GM19438 (cell line): Measurements from ENCODE around the gene COL20A1.
"Not testable (repeated sequence)": the region's sequence is repeated elsewhere in the genome, so short reads cannot be mapped to it uniquely, and the experiment has no call there.

Experiments used
- ATAC-seq: cut with Tn5 transposase; IDR thresholded peaks from one replicate; pipeline ENCODE4 v1.9.1; 2021; ENCODE audit warnings: low read depth; ENCODE audit not compliant: unreplicated experiment

Gene COL20A1

DNA sequence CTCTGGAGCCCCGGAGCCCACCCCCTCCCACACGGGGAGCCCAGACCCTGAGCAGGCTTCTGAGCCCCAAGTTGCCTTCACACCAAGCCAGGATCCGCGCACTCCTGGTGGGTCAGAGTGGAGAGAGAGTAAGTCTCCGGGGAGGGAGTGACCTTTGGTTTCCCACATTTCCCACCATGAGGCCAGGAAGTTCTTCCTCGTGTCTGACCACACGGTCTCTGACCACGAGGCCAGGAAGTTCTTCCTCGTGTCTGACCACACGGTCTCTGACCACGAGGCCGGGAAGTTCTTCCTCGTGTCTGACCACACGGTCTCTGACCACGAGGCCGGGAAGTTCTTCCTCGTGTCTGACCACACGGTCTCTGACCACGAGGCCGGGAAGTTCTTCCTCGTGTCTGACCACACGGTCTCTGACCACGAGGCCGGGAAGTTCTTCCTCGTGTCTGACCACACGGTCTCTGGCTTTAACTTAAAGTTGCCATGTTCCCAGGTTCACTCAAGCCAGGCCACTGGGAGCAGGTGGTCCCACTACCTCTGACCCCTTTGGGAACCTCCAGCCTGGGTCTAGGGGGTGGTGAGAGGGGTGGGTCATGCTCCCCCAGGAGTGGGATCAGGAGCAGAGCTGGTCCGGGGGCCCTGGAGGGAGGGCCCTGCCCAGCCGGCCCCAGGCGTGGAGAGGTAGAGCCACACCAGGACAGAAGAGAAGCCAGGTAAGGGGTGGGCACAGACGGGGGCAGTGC is 13.1 kb downstream of the COL20A1 start:
- ATAC-seq = not testable (repeated sequence)

DNA sequence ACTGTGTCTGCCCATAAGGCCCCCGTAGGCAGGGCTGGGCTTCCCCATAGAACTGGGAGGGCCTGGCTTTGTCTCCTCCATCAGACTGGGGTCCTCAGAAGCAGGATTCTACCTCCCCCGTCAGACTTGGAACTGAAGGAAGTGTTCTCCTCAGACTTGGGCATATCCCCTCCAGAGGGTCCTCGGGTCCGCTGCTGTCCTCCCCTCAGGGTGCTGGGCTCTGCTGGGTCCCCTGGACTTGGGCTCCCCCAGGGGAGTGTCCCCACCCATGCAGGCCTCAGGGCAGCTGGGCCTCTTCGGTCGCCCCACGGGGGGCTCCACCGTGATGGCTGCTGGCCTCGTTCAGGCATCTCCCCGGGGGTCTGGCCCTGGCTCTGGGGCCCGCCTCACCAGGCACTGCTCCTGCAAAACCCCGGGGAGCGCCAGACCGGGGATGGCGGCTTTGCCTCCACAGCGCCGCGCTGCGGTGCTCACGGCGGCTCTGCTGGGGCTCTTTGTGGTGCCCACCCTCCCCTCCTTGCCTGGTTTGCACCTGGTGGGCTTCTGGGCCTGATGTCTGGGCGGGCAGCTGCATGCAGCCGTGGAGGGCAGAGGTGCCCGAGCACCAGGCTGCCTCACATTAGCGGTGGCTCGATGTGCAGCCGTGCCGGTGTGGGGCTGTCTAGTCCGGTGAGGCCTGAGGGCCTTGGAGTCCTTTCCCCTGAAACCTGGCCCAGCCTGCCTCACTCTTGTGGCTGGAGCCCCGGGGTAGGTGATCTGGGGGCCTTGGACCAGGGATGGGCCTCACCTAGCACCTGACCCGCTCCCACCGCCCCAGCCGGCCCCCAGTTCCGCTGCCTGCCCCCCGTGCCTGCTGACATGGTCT is 13.9 kb downstream of the COL20A1 start:
- no peak for ATAC-seq

DNA sequence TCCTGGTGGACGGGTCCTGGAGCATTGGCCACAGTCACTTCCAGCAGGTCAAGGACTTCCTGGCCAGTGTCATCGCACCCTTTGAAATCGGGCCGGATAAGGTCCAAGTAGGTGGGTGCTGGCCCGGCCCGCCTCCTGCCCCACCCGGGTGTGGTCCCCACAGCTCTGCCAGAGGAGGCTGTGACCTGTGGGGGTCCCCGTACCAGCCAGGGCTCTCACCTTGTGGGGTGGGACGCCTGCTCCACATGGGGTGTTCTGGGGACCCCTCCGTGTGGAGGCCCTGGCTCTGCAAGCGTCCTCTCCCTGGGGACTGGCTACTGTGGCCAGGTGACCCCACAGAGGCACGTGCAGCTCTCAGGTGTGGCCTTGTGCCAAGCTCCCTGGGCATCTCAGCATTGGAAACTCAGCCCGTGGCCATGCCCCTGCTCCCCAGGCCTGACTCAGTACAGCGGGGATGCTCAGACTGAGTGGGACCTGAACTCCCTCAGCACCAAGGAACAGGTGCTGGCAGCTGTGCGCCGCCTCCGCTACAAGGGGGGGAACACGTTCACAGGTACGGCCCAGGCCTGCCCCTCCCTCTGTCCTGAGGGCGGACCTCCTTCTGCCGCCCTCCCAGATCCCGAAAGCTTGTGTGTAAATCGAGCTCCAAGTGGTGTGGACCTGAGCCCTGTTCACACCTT is 14.7 kb downstream of the COL20A1 start:
- no peak for ATAC-seq

DNA sequence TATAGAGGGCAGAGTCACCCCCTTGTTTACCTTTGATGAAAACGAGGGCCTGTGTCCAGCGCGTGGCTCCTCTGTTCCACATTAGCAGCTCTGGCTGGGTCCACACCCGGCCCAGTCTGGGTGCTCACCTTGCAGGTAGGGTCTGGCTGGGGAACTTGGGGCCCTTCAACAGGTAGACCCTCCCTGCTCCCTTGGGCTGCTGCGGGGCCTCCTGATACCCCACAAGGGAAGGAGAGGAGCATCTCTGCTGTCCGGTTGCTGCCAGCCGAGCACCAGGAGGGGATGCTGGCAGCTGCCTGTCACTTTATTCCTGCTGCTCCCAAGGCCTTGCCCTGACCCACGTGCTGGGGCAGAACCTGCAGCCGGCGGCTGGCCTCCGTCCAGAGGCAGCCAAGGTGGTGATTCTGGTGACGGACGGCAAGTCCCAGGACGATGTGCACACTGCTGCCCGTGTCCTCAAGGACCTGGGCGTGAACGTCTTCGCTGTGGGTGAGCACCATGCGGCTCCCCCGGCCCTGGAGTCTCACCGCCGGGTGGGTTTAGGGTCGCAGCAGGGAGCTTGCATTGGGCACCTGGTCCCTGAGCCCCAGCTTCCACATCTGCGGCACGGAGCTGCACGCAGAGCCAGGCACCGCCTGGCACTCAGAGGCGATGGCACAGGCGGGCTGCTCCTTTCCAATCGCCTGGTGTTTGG is 15.4 kb downstream of the COL20A1 start:
- ATAC-seq = no peak

DNA sequence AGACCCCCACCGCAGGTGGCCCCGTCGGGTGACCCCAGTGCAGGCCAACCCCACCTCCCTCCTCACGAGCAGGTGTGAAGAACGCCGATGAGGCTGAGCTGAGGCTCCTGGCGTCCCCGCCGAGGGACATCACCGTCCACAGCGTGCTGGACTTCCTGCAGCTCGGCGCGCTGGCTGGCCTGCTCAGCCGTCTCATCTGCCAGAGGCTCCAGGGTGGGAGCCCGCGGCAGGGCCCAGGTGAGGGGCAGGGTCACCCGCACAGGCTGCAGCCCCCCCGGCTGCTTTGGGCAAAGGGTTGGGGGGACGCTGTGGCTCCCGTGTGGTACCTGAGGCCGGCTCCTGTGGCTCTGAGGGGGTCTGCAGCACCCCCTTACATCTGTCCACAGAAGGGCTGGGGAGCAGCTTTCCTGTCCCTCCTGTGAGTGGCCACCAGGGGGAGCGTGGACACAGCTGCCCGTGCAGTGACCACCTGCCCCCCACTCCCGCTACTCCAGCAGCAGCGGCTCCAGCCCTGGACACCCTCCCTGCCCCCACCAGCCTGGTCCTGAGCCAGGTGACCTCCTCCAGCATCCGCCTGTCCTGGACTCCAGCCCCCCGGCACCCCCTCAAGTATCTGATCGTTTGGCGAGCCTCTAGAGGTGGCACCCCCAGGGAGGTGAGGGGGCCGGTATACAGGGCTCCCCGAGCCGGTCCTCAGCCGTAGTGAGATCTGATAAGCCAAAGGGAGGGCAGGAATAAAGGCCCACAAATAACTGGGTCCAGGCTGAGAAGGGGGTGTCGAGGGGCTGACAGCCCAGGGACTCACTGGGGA is 16.5 kb downstream of the COL20A1 start:
- no peak for ATAC-seq

DNA sequence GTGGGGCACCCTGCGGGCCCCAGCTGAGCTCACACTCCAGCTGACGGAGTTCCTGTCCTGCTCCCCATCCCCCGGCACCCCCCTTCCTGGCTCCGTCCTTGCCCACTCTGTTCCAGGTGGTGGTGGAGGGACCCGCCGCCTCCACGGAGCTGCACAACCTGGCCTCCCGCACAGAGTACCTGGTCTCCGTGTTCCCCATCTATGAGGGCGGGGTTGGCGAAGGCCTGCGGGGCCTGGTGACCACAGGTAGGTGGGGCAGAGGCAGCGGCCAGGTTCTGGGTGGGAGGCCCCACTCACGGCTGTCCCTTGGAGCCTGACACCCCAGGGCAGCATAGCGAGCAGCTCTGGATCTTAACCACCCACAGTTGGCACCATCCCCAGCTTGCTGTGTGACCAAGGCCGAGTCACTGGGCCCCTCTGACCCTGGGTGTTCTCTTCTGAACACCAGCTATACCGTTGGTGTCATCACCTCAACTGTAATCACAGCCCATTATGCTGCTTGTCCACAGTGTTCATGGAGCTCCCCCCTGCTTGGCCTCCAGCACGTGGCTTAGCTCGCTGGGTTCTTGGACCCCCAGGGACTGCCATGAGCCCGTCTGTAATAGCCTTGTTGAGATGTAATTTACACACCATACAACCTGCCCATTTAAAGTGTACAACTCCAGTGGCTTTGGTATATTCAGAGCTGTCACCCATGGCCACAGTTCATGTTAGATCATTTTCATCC is 17.4 kb downstream of the COL20A1 start:
- ATAC-seq = no peak

DNA sequence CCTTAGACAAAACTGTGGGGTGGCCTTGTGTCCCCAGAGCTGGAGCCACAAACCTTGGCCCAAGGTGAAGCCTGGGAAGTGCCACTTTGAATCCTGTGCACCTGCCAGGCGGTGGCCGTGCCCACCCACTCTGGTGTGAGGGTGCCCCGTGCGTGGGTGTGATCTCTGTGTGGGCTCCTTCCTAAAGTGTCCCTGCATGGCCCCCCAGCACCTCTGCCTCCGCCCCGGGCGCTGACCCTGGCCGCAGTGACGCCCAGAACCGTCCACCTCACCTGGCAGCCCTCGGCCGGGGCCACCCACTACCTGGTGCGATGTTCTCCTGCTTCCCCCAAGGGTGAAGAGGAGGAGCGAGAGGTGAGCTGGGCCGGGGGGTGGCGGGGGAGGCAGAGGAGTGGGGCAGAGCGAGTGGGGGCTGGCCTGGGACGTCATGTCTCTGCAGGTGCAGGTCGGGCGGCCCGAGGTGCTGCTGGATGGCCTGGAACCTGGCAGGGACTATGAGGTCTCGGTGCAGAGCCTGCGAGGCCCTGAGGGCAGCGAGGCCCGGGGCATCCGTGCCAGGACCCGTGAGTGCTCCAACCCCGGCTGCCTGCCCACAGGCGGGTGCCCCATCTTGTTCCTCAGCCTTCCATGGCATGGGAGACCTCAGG is 18.3 kb downstream of the COL20A1 start:
- no peak for ATAC-seq

DNA sequence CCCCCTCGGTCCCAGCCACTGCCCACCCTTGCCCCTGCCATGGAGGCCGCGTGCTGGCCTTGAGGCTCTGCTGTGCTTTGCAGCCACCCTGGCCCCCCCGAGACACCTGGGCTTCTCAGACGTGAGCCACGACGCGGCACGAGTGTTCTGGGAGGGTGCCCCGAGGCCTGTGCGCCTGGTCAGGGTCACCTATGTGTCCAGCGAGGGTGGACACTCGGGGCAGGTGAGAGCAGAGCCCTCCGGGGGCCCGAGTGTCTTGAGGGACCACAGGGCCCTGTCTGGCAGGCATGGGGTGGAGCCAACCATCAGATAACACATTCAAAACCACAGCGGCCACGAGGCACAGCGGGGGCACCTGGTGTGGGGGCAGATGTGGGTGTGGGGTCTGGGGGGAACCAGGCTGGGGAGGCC is 18.9 kb downstream of the COL20A1 start:
- ATAC-seq = no peak

DNA sequence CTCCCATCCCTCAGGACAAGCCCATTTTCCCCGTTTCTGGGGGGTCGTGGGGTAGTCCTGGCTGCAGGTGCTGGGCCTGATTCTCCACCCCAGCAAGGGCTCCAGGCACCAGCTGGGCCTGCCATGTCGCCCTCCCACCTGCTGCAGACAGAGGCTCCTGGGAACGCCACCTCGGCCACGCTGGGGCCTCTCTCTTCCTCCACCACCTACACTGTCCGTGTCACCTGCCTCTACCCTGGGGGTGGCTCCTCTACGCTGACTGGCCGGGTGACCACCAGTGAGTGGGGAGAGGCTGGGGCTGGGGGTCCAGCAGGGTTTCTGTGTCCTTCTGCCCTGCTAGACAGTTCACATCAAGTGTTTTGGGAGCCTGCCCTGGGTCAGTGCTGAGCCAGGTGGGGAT is 19.3 kb downstream of the COL20A1 start:
- no peak for ATAC-seq

DNA sequence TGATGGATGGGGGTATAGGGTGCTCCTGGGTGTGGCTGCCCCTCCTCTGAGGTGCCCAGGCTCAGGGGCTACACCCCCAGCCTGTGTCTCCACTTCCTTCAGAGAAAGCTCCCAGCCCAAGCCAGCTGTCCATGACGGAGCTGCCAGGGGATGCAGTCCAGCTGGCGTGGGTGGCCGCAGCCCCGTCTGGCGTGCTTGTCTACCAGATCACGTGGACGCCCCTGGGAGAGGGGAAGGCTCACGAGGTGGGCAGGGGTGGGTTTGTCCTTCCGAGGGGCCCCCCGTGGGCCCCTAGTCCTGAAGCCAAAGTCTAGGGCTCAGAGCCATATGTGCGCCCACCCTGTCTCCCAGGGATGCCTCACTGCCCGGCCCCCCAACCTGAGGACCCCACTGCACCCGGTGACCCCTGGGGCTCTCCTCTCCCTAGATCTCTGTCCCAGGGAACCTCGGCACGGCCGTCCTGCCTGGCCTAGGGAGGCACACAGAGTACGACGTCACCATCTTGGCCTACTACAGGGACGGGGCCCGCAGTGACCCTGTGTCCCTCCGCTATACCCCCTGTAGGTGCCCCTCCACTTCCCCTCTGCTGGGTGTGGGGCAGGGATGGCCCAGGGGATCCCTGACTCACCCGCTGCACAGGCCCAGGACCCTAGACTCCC is 19.8 kb downstream of the COL20A1 start:
- no peak for ATAC-seq

DNA sequence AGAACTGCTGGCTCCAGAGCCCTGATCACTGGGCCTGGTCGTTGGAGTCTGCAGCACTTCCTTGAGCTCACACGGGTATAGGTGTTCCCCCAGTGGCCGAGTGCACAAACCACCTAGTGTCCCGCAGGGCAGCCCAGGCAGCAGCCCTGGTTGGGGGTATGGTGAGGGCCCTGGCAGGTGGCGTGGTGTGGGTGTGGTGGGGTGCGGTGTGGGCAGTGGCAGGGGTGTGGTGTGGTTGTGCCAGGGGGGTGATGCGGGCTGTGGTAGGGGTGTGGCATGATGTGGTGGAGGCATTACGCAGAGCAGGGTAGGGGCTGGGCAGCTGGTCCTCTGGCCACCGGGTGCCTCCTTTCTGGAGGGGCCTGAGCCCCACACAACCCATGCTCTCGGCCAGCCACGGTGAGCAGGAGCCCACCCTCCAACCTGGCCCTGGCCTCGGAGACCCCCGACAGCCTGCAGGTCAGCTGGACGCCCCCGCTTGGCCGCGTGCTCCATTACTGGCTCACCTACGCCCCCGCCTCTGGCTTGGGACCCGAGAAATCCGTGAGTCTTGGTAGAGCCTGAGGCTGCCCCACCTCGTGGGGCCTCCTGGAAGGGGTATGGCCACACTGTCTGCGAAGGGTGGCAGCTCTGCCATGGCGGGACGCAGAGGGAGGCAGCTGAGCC is 20.5 kb downstream of the COL20A1 start:
- no peak for ATAC-seq

DNA sequence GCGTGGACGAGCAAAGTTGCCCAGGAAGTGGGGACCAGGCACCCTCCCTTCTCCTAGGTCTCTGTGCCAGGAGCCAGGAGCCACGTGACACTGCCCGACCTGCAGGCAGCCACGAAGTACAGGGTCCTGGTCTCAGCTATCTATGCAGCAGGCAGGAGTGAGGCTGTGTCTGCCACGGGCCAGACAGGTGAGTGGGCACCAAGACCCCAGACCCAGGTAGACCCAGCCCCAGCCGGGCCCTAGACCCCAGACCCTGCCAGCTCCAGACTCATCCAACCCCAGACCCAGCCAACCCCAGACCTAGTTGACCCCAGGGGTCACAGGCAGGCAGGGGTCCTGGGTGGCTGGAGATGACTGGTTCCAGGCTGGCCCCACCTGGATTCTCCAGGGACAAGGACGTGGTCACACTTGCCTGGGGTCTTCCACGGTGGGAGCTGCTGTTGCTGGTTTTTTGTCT is 21.1 kb downstream of the COL20A1 start:
- ATAC-seq = no peak

DNA sequence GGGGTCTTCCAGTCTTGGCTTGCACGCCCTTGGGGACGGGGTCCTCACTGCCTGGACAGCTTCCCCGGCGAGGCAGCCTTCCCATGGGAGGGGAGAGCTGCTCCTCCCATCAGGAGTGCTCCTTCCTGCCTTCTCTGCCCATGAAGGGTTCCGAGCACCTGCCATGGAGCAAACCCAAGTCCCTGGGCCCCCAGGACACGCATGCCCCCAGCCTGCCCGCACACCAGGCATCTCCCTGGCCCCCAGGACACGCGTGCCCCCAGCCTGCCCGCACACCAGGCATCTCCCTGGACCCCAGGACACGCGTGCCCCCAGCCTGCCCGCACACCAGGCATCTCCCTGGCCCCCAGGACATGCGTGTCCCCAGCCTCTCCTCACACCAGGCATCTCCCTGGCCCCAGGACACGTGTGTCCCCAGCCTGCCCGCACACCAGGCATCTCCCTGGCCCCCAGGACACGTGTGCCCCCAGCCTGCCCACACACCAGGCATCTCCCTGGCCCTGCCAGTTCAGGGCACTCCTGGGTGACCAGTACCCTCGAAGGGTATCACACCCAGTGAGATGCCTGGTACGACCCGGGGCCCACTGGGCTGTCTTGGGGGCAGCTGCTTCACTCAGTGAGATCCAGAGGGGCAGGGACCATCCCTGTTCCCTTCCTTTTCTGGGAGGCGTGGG is 21.7 kb downstream of the COL20A1 start:
- no peak for ATAC-seq

DNA sequence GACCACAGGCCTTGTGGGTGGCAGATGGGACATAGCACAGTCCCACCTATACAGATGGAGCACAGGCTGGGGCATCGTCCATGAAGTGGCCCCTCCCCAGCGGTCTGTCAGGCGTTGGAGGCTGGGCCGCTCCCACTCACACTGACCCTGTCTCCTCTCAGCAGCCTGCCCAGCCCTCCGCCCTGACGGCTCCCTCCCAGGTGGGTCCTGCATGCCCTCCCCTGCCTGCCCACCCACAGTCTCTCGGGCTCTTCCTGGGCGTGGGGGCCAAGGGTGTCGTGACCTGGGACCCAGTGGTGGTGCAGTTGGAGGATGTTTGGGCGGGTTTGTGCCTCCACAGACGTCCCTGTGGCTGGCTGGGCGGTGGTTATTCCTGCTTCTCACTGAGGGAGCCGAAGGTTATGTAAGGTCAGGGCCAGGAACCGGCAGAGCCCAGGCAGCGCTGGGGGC is 22.3 kb downstream of the COL20A1 start:
- no peak for ATAC-seq

DNA sequence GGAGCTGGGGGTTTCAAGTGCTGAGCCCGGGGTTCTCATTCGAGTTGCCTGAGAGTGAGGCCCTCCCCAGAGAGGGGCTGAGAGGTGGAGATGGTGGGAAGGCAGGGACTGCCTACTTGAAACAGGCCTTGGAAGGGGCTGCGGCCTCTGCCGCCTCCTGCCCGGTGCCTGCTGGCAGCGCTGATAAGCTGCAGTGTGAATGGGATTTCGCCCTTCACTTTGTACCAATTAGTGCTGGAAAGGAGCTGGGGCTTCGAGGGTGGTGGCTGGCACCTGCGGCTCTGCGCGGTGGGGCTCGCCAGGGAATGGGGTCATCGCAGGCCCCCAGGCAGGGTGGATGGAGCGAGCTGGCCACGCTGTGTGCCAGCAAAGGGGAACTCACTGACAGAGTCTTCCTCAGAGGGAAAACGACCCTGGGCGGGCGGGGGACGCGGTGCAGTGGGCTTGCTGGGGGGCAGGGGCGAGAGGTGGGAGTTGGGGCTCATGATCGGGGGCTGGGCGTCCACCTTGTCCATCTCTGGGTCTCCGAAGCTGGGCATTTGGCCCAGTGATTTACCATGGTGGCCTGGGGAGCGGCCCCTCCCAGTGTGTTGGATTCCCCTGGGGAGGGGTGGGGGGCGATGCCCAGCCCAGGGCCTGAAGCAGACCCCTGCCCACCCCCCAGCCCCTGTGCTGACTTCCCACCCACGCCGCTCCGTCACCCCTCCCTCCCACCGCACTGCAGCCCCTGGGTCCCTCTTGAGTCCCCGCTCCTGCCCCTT is 22.9 kb downstream of the COL20A1 start:
- ATAC-seq = no peak

DNA sequence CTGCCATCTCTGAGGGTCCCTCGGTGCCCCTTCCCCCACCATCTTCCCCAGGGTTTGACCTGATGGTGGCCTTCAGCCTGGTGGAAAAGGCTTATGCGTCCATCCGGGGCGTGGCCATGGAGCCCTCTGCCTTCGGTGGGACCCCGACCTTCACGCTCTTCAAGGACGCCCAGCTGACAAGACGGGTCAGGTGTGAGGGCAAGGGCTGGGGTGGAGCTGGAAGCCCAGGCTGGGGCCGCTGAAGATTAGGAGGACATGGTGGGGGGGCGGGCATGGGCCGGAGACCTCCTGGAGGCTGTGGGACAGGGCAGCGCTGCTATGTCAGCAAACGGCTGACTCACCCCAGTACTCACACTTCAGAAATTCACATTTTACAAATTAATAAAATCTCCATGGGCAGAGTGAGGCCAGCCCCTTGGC is 23.5 kb downstream of the COL20A1 start:
- ATAC-seq = no peak
